ENCODE data around the gene PRKCB. TPM values are rescaled to one million over a fixed set of nuclear protein-coding genes. Genes with fewer than 3 reads are reported as not detected.

The PRKCB gene
- polyA plus RNA-seq, 4 donors: 4.2 to 7.7 (median 5.0) TPM

Other genes starting within 250 kb of the PRKCB start
- 10 to 100 TPM; 69.9 to 99.6 (median 90.7) TPM for gene NDUFAB1, start 239.7 kb upstream of the PRKCB start, polyA plus RNA-seq (ENCODE audit: insufficient read length in 4 of 4)
- 10 to 100 TPM; 13.4 to 21.7 (median 20.5) TPM for gene PALB2, start 194.7 kb upstream of the PRKCB start, polyA plus RNA-seq (ENCODE audit: insufficient read length in 4 of 4)
- 10 to 100 TPM; 48.9 to 74.1 (median 70.6) TPM for gene DCTN5, start 194.5 kb upstream of the PRKCB start, polyA plus RNA-seq (ENCODE audit: insufficient read length in 4 of 4)
- 10 to 100 TPM; 19.4 to 27.9 (median 25.4) TPM for gene PLK1, start 157.1 kb upstream of the PRKCB start, polyA plus RNA-seq (ENCODE audit: insufficient read length in 4 of 4)
- 1 to 10 TPM in 1 of 4 donors, under 1 TPM in 3; 0.10 to 1.1 (median 0.36) TPM for gene ERN2, start 122.8 kb upstream of the PRKCB start, polyA plus RNA-seq (ENCODE audit: insufficient read length in 4 of 4)
- gene CHP2, start 81.0 kb upstream of the PRKCB start, polyA plus RNA-seq (ENCODE audit: insufficient read length in 4 of 4): 1 to 10 TPM in 2 of 4 donors, under 1 TPM in 2; 0.45 to 1.8 (median 1.1) TPM

Data from left renal pelvis (tissue), 4 donors.